Measurements from ENCODE around the gene JMJD1C. TPM values are rescaled to one million over a fixed set of nuclear protein-coding genes. Genes with fewer than 3 reads are reported as not detected.

JMJD1C gene
- total RNA-seq, 1 experiment from 2014 or later: 89.7 TPM

DNA sequence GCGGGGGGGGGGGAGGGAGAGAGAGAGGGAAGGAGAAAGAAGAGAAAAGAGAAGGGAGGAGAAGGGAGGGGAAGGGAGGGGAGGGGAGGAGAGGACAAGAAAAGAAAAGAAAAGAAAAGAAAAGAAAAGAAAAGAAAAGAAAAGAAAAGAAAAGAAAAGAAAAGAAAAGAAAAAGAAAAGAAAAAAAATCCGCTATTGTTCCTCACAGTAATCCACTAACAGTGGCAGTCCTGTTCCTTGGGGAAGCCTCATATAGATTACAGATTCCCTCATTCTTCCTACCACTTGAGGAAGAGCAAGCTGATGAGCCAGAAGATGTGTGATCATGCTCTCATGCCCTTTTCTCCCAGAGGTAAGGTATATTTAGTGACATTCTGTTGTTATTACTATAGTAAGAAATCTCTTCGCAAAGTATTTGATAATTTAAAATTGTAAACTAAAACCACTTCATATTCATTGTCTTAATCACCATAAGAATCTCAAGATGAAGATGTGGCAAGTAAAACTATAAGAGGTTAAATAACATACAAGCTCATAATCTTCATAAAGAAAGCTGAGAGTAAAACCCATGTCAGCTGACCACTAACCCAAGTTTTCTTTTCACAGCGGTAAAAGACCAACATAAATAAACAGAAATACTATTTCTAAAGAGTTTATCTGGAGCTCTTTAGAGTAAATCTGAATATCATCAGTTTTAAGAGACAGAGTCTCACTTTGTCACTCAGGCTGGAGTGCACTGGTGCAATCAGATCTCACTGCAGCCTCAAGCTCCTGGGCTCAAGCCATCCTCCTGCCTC lies 128.1 kb downstream of the JMJD1C start:
- no TSS peak for BruUV-seq (replicated peaks)
- Mint-ChIP-seq H3K27ac (ENCODE audit: unreplicated experiment) (no peak overlapping the region), H3K4me3 (ENCODE audit: unreplicated experiment) (no peak overlapping the region), H3K4me1 (ENCODE audit: low read depth, unreplicated experiment) (no peaks in the 10 kb centered on the region), H3K36me3 (ENCODE audit: insufficient read depth, unreplicated experiment) (no peaks in the 10 kb centered on the region), H3K27me3 (ENCODE audit: insufficient read depth, unreplicated experiment) (no peaks in the 10 kb centered on the region), H3K9me3 (ENCODE audit: unreplicated experiment) (no peaks in the 10 kb centered on the region)
- Histone ChIP-seq H3K9me3 (no peaks in the 10 kb centered on the region), H3K27me3 (replicated peaks; ENCODE audit: control insufficient read depth, insufficient read depth, low read length) (no peaks in the 10 kb centered on the region), H3K4me3 (ENCODE audit: low read depth, low read length) (no peak overlapping the region), H3K36me3 (ENCODE audit: control insufficient read depth, insufficient read depth, low read length) (no peaks in the 10 kb centered on the region), H3K4me1 (no peaks in the 10 kb centered on the region)
- intact Hi-C loops (cut with micrococcal nuclease; ENCODE audit: unreplicated experiment): no loop called here
- ChIA-PET POLR2A (interaction anchor here (0.5 to 0.6 kb wide), 2 partner anchors 26 to 27 kb away, joined by 3 to 4 read pairs; no protein-coding TSS in a partner anchor), CTCF (interaction anchor here (0.7 kb wide), 1 partner anchor 238 kb away, joined by 7 read pairs; no protein-coding TSS in a partner anchor)
- TF ChIP-seq, protein P1, sequence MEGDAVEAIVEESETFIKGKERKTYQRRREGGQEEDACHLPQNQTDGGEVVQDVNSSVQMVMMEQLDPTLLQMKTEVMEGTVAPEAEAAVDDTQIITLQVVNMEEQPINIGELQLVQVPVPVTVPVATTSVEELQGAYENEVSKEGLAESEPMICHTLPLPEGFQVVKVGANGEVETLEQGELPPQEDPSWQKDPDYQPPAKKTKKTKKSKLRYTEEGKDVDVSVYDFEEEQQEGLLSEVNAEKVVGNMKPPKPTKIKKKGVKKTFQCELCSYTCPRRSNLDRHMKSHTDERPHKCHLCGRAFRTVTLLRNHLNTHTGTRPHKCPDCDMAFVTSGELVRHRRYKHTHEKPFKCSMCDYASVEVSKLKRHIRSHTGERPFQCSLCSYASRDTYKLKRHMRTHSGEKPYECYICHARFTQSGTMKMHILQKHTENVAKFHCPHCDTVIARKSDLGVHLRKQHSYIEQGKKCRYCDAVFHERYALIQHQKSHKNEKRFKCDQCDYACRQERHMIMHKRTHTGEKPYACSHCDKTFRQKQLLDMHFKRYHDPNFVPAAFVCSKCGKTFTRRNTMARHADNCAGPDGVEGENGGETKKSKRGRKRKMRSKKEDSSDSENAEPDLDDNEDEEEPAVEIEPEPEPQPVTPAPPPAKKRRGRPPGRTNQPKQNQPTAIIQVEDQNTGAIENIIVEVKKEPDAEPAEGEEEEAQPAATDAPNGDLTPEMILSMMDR (IDR thresholded peaks at IDR 0.05; ENCODE audit: insufficient read depth in 1 of 2, low read depth in 1 of 2, low read length in 1 of 2, severe bottlenecking in 1 of 2, unreplicated experiment in 1 of 2): no peak
- no peak for DNase-seq

DNA sequence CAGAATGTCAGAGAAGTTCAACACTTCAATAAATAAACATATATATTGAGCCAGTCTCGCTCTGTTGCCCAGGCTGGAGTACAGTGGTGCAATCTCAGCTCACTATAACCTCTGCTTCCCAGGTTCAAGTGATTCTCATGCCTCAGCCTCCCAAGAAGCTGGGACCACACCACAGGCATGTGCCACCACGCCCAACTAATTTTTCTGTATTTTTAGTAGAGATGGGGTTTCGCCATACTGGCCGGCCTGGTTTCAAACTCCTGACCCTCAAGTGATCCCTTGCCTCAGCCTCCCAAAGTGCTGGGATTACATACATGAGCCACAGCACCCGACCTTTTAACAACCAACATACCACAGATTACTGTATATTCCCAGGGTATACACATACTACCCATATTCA lies 134.2 kb downstream of the JMJD1C start:
- TF ChIP-seq, protein P1 (IDR thresholded peaks at IDR 0.05; ENCODE audit: insufficient read depth in 1 of 2, low read depth in 1 of 2, low read length in 1 of 2, severe bottlenecking in 1 of 2, unreplicated experiment in 1 of 2): no peak
- DNase-seq: no peak
- H3K4me3 ChIP-seq (ENCODE audit: low read depth, low read length): no peak overlapping the region
- H3K36me3 ChIP-seq (ENCODE audit: control insufficient read depth, insufficient read depth, low read length): no peaks in the 10 kb centered on the region; the same call in 1 of the 2 replicates
- intact Hi-C loops (cut with micrococcal nuclease; ENCODE audit: unreplicated experiment): no loop called here
- no peaks in the 10 kb centered on the region for H3K9me3 Mint-ChIP-seq (ENCODE audit: unreplicated experiment)
- H3K9me3 ChIP-seq: no peaks in the 10 kb centered on the region
- no peaks in the 10 kb centered on the region for H3K36me3 Mint-ChIP-seq (ENCODE audit: insufficient read depth, unreplicated experiment)
- H3K27me3 Mint-ChIP-seq (ENCODE audit: insufficient read depth, unreplicated experiment): no peaks in the 10 kb centered on the region
- H3K4me1 Mint-ChIP-seq (ENCODE audit: low read depth, unreplicated experiment): no peaks in the 10 kb centered on the region
- H3K27me3 ChIP-seq (replicated peaks; ENCODE audit: control insufficient read depth, insufficient read depth, low read length): no peaks in the 10 kb centered on the region
- H3K4me1 ChIP-seq: no peaks in the 10 kb centered on the region
- no peak overlapping the region for H3K4me3 Mint-ChIP-seq (ENCODE audit: unreplicated experiment)
- no TSS peak for BruUV-seq (replicated peaks)
- CTCF ChIA-PET: no interaction called here
- POLR2A ChIA-PET: no interaction called here
- no peak overlapping the region for H3K27ac Mint-ChIP-seq (ENCODE audit: unreplicated experiment)

DNA sequence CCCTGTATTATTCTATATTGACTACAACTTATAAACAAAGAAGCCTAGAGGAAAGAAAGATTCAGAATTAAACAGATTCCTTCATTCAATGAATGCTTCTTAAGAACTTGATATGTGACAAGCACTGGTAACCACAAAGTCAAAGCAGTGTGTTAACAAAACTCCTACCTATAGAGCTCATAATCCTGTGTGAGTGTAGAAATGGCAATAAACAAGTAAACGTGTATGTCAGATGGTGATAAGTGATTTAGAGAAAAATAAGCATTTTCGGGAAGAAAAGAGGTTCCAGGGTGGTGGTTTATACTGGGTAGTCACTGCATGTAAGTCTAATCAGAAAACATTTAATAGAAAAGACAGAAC lies 141.3 kb downstream of the JMJD1C start:
- ChIA-PET CTCF (interaction anchor here (1.0 kb wide), 1 partner anchor 396 kb away, joined by 5 read pairs; no protein-coding TSS in a partner anchor), POLR2A (no interaction called here)
- Histone ChIP-seq H3K4me1 (peaks cover 6% of the 10 kb centered on the region), H3K36me3 (ENCODE audit: control insufficient read depth, insufficient read depth, low read length) (peaks cover 3% of the 10 kb centered on the region), H3K9me3 (no peaks in the 10 kb centered on the region), H3K4me3 (ENCODE audit: low read depth, low read length) (no peak overlapping the region), H3K27me3 (replicated peaks; ENCODE audit: control insufficient read depth, insufficient read depth, low read length) (no peaks in the 10 kb centered on the region)
- no peaks in the 10 kb centered on the region for H3K9me3 Mint-ChIP-seq (ENCODE audit: unreplicated experiment)
- TF ChIP-seq, protein P1 (IDR thresholded peaks at IDR 0.05; ENCODE audit: insufficient read depth in 1 of 2, low read depth in 1 of 2, low read length in 1 of 2, severe bottlenecking in 1 of 2, unreplicated experiment in 1 of 2): no peak
- no peak overlapping the region for H3K4me3 Mint-ChIP-seq (ENCODE audit: unreplicated experiment)
- peaks cover 18% of the 10 kb centered on the region for H3K4me1 Mint-ChIP-seq (ENCODE audit: low read depth, unreplicated experiment)
- no peaks in the 10 kb centered on the region for H3K27me3 Mint-ChIP-seq (ENCODE audit: insufficient read depth, unreplicated experiment)
- DNase-seq: no peak
- H3K27ac Mint-ChIP-seq (ENCODE audit: unreplicated experiment): no peak overlapping the region
- BruUV-seq (replicated peaks): no TSS peak
- intact Hi-C loops (cut with micrococcal nuclease; ENCODE audit: unreplicated experiment): no loop called here
- peaks cover 4% of the 10 kb centered on the region for H3K36me3 Mint-ChIP-seq (ENCODE audit: insufficient read depth, unreplicated experiment)

All from Caco-2 (cell line).